Activated naive CD4-positive, alpha-beta T cell treated with anti-CD3 and anti-CD28 coated beads for 36 hours (primary cell): ENCODE data around the gene WDR37. TPM values are rescaled to one million over a fixed set of nuclear protein-coding genes. Genes with fewer than 3 reads are reported as not detected.
"Not testable (repeated sequence)": the region's sequence is repeated elsewhere in the genome, so short reads cannot be mapped to it uniquely, and the experiment has no call there.

Experiments
- CTCF ChIA-PET: fragments of 350-600 bp; sonication (Branson Sonifier 250); formaldehyde crosslinking; loops from one replicate; lab custom pipeline; 2021; ENCODE audit warnings: antibody characterized with exemption; lab: Charles Lee
- DNase-seq: peaks from one replicate; pipeline ENCODE4 v3.0.0-alpha.2; 2020
- H3K27ac Mint-ChIP-seq: one replicate; pipeline ENCODE4 v1.8.0; 2021; ENCODE audit warnings: mild to moderate bottlenecking, mixed read lengths
- H3K27me3 Mint-ChIP-seq: one replicate; pipeline ENCODE4 v1.8.0; 2021; ENCODE audit warnings: low read depth, mixed read lengths
- H3K36me3 Mint-ChIP-seq: one replicate; pipeline ENCODE4 v1.8.0; 2021; ENCODE audit warnings: low read depth, mixed read lengths
- H3K4me1 Mint-ChIP-seq: one replicate; pipeline ENCODE4 v1.8.0; 2021; ENCODE audit warnings: low read depth, mixed read lengths
- H3K4me3 Mint-ChIP-seq: one replicate; pipeline ENCODE4 v1.8.0; 2021; ENCODE audit warnings: mild to moderate bottlenecking, moderate library complexity, mixed read lengths
- H3K9me3 Mint-ChIP-seq: one replicate; pipeline ENCODE4 v1.8.0; 2021; ENCODE audit warnings: mixed read lengths
- intact Hi-C: fragments of 100-400 bp; cut with micrococcal nuclease; formaldehyde crosslinking; loops from one replicate; pipeline ENCODE4 v1.15.1; 2023
- total RNA-seq, 2 experiments: library from RNA; stranded (reverse); gene quantifications; one replicate each; pipeline ENCODE4 v1.2.3, GENCODE V29; 2021

Gene WDR37, protein sequence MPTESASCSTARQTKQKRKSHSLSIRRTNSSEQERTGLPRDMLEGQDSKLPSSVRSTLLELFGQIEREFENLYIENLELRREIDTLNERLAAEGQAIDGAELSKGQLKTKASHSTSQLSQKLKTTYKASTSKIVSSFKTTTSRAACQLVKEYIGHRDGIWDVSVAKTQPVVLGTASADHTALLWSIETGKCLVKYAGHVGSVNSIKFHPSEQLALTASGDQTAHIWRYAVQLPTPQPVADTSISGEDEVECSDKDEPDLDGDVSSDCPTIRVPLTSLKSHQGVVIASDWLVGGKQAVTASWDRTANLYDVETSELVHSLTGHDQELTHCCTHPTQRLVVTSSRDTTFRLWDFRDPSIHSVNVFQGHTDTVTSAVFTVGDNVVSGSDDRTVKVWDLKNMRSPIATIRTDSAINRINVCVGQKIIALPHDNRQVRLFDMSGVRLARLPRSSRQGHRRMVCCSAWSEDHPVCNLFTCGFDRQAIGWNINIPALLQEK
- 10 to 100 TPM; 14.0 to 16.0 TPM for total RNA-seq

DNA sequence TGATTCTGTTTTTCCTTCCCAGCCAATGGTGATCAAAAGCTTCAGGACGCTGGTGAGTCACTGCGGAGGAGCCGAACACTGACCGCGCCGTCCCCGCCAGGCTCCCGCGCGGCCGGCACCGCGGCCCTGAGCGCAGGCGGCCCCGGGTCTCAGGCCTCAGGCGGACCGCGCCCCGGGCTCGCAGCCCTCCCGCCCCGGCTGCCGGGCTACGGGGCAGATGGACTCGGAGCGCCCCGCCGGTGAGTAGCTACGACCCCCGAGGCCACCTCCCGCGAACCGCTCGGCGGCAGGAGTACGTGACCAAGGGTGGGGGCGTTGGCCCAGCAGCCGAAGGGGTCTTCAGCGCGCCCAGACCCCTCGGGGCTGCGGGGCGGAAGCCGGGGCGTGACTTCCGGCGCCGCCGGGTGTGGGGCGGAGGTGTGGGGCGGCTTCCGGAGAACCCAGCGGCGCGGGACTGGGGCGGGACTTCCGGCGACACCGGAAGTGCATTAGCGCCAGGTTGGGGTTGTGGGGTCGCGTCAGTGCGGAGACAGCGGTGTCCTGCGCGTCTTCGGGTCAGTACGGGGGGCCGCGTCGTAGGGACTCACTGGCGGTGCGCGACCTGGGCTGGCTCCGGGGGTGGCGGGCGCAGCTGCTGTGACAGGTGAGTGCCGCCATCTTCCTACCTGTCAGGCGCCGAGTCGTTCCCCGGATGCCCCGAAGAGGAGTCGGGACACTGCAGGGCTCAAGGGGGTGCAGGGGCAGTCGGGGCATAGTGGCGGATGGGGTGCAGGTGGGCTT lies at the start of gene WDR37:
Gene WDR37 (plus strand): TSS at position 60 of the 780 bp plus-strand sequence. CDS start 15,771 bp downstream, outside the sequence.
- Mint-ChIP-seq H3K27me3 (no peaks in the 10 kb centered on the region), H3K36me3 (peaks cover 19% of the 10 kb centered on the region), H3K4me1 (peaks cover 79% of the 10 kb centered on the region), H3K27ac (peak within 1 kb of the TSS; percentile 90), H3K9me3 (no peaks in the 10 kb centered on the region), H3K4me3 (peak within 1 kb of the TSS; percentile 99)
- CTCF ChIA-PET, result no interaction called here
- peak; percentile 86 for DNase-seq
- intact Hi-C loops, result loop anchor here (1.0 to 5.0 kb wide), 3 partner anchors 8 to 919 kb away; partner anchors contain the start of genes GTPBP4 and ZMYND11

DNA sequence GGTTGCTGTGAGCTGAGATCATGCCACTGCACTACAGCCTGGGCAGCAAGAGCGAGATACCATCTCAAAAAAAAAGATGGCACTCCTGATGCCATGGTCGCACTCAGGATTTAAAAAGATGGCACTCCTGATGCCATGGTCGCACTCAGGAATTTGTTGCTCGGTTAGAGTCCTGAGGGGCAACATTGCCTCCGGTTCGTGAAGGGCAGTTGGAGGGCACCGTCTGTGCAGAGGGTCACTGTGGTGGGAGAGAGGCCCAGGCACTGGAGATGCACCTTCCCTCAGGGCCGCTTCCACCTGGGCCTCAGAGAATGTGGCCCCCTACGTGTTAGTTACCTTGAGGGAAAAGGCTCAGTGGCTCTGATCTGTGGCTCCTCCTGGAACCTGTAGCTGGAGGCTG lies 49.6 kb upstream of the WDR37 start:
- Mint-ChIP-seq H3K4me3 (no peak overlapping the region), H3K36me3 (peaks cover 65% of the 10 kb centered on the region), H3K27ac (no peak overlapping the region), H3K4me1 (peaks cover 9% of the 10 kb centered on the region), H3K9me3 (peaks cover 1% of the 10 kb centered on the region), H3K27me3 (no peaks in the 10 kb centered on the region)
- no peak for DNase-seq
- intact Hi-C loops, result loop anchor here (10.0 kb wide), 1 partner anchor 172 kb away; no protein-coding TSS in a partner anchor
- CTCF ChIA-PET, result no interaction called here

DNA sequence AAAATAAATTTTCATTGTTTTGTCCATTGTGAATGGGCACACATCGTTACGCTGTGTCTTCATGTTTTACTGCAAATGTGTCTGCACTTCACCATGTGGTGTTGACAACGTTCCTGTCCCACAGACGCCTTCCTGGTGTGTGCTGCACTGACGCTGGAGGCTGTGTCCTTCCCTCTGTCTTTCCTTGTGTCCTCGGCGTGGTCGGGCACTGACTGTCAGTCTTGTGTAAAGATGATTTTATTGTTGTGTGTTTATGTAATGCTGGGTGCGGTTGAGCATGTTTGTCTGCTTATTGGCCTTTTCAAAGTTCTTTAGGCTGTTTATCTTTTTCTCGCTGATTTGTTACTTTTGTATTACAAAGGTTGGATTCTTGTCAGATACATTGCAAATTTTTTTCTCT lies 48.6 kb upstream of the WDR37 start:
- no peak for DNase-seq
- Mint-ChIP-seq H3K27ac (no peak overlapping the region), H3K27me3 (no peaks in the 10 kb centered on the region), H3K4me3 (no peak overlapping the region), H3K9me3 (no peaks in the 10 kb centered on the region), H3K36me3 (peaks cover 65% of the 10 kb centered on the region), H3K4me1 (peaks cover 5% of the 10 kb centered on the region)
- CTCF ChIA-PET, result no interaction called here
- intact Hi-C loops, result loop anchor here (10.0 kb wide), 1 partner anchor 173 kb away; no protein-coding TSS in a partner anchor

DNA sequence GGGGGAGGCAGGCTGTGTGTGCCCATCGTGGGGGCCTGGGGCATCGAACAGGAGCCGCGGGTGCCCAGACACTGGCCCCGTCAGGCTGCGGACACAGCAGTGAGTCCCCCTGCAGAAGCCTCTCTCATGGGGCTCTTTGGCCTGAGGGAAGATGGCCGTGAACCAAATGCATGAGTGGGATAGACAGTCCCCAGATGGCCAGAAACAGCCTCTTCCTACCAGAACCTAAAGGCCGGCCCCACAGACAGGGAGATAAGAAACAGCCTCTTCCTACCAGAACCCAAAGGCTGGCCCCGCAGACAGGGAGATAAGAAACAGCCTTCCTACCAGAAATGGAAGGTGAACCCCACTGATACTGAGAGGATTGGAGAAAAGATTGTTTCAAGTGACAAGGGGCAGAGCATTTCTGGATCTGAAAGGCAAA lies 47.1 kb upstream of the WDR37 start:
- Mint-ChIP-seq H3K27me3 (no peaks in the 10 kb centered on the region), H3K27ac (peak overlapping the region; percentile 60), H3K4me3 (no peak overlapping the region), H3K9me3 (no peaks in the 10 kb centered on the region), H3K36me3 (peaks cover 59% of the 10 kb centered on the region), H3K4me1 (peaks cover 5% of the 10 kb centered on the region)
- intact Hi-C loops, result loop anchor here (10.0 kb wide), 1 partner anchor 174 kb away; no protein-coding TSS in a partner anchor
- DNase-seq, result no peak
- CTCF ChIA-PET, result no interaction called here

DNA sequence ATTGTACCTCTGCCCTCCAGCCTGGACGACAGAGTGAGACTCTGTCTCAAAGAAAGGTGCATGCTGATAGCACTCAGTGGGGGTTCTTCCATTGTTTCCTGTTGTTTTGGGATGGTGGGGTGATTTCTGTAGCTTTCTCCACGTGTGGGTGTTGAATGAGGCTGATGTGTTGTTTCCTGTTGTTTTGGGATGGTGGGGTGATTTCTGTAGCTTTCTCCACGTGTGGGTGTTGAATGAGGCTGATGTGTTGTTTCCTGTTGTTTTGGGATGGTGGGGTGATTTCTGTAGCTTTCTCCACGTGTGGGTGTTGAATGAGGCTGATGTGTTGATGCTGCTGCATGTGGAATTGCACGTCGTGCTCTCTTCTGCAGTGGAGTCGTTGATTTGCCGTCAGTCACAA lies 46.2 kb upstream of the WDR37 start:
- H3K36me3 Mint-ChIP-seq, result peaks cover 61% of the 10 kb centered on the region
- CTCF ChIA-PET, H3K27me3 Mint-ChIP-seq, H3K27ac Mint-ChIP-seq, H3K9me3 Mint-ChIP-seq, DNase-seq, H3K4me1 Mint-ChIP-seq, H3K4me3 Mint-ChIP-seq: not testable (repeated sequence)
- intact Hi-C loops, result loop anchor here (10.0 kb wide), 1 partner anchor 175 kb away; no protein-coding TSS in a partner anchor

DNA sequence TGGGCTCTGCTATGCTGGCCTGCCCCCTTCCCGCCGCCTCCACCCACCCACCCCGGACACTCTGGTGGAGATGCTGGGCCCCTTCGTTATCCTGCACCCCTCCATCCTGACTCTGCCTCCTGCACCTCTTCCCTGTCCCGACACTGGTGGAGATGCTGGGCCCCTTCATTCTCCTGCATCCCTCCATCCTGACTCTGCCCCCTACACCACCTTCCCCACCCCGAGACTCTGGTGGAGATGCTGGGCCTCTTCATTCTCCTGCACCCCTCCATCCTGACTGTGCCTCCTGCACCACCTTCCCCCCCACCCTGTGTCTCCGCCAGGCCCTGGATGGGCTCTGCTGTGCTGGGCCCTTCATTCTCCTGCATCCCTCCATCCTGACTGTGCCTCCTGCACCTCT lies 45.5 kb upstream of the WDR37 start:
- H3K9me3 Mint-ChIP-seq, result no peaks in the 10 kb centered on the region
- H3K27ac Mint-ChIP-seq, result no peak overlapping the region
- CTCF ChIA-PET, result no interaction called here
- no peaks in the 10 kb centered on the region for H3K27me3 Mint-ChIP-seq
- H3K4me3 Mint-ChIP-seq, result no peak overlapping the region
- peaks cover 5% of the 10 kb centered on the region for H3K4me1 Mint-ChIP-seq
- H3K36me3 Mint-ChIP-seq, result peaks cover 57% of the 10 kb centered on the region
- intact Hi-C loops, result no loop called here
- no peak for DNase-seq

DNA sequence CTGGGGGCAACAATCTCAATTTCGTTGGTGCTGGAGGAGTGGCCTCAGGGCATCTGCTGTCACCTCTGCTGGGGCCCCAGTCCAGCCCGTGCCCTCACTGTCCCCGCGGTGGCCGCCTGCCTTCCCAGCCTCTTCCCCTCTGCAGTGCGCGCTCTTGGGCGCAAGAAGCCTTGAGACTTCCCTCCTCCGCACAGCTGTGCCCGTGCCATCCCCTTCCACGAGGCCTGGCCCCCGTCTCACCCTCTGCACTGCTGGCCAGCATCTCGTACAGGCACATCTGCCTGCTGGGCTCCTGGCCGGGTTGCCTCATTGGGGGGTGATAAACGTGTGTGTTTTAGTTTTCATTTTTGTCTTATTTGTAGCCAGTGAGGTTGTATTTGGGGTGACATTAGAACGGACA lies 44.5 kb upstream of the WDR37 start:
- peaks cover 5% of the 10 kb centered on the region for H3K4me1 Mint-ChIP-seq
- peaks cover 63% of the 10 kb centered on the region for H3K36me3 Mint-ChIP-seq
- intact Hi-C loops, result no loop called here
- DNase-seq, result no peak
- CTCF ChIA-PET, result no interaction called here
- no peak overlapping the region for H3K27ac Mint-ChIP-seq
- H3K9me3 Mint-ChIP-seq, result no peaks in the 10 kb centered on the region
- H3K4me3 Mint-ChIP-seq, result no peak overlapping the region
- no peaks in the 10 kb centered on the region for H3K27me3 Mint-ChIP-seq

DNA sequence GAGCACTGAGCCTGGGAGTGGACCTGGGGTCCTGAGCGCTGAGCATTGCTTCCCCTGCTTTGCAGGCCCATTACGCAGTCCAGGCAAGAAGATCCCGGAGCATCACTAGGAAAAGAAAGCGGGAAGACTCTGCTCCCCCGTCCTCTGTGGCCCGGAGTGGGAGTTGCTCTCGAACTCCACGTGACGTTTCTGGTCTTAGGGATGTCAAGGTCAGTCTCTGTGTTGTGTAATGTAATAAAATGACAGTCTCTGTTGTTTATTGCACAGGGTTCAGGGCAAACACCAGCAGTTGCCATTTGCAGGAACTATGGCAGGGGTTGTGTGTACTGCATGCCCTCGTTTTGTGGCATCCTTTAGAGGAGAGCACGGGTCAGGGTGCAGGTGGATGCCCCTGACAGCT lies 40.5 kb upstream of the WDR37 start:
- Mint-ChIP-seq H3K4me3 (no peak overlapping the region), H3K27me3 (no peaks in the 10 kb centered on the region), H3K4me1 (no peaks in the 10 kb centered on the region), H3K9me3 (no peaks in the 10 kb centered on the region), H3K36me3 (peaks cover 70% of the 10 kb centered on the region), H3K27ac (no peak overlapping the region)
- CTCF ChIA-PET, result no interaction called here
- DNase-seq, result no peak
- intact Hi-C loops, result no loop called here

DNA sequence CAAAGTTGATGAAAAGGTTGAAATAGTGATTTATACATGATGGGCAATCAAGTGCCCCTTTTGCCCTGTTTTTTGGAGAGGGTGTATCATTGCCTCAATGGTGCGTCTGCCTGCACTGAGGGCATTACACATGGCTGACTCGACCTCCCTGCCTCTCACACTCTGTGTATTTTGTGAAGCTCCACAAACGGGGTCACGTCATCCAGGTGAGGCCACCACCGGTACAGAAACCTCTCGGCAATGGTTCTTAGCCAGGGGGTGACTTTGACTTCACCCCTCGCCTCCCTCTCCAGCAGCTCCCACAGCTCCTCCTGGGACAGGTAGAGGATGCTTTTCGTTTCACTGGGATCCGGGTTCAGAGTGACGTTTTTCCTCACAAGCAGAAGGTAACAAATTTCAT lies 36.8 kb upstream of the WDR37 start:
- Mint-ChIP-seq H3K9me3 (no peaks in the 10 kb centered on the region), H3K27ac (no peak overlapping the region), H3K4me1 (no peaks in the 10 kb centered on the region), H3K27me3 (no peaks in the 10 kb centered on the region), H3K36me3 (peaks cover 56% of the 10 kb centered on the region), H3K4me3 (no peak overlapping the region)
- intact Hi-C loops, result no loop called here
- CTCF ChIA-PET, result no interaction called here
- DNase-seq, result no peak

DNA sequence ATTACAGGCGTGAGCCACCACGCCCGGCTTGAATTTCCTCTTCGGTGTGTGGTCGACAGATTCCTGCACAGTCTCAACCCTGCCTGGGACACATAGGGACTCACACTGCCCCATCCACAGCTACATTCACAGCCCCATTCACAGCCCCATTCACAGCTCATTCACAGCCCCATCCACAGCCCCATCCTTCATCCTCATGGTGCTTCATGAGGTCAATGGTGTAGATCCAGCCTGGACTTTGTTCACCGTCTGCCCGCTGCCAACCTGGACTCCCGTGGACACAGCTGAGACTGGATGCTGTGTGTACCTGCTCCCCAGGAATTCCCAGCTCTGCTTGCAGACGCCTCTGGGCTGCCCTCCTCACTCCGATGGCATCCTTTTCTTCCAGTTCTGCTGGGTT lies 35.7 kb upstream of the WDR37 start:
- DNase-seq, result no peak
- no peak overlapping the region for H3K27ac Mint-ChIP-seq
- no peaks in the 10 kb centered on the region for H3K27me3 Mint-ChIP-seq
- H3K9me3 Mint-ChIP-seq, result no peaks in the 10 kb centered on the region
- H3K36me3 Mint-ChIP-seq, result peaks cover 60% of the 10 kb centered on the region
- CTCF ChIA-PET, result no interaction called here
- no peak overlapping the region for H3K4me3 Mint-ChIP-seq
- no peaks in the 10 kb centered on the region for H3K4me1 Mint-ChIP-seq
- intact Hi-C loops, result no loop called here

DNA sequence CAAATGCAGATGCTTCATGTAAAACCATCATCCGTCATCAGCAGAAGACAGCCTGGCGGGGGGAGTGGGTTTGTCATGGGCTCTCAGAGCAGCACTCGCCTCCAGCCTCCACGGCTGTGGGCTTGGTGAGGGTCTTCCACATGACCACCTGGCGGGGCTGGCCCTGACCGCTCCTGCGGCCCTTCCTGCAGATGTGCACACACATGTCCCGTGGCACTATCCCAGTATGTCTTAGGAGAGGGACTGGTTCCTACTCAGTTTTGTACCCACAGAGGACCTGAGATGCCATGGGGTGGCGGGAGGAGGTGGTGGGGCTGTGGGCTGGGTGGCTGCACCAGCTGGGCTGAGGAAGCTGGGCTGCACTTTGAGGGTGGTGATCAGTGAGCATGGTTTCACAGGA lies 35.2 kb upstream of the WDR37 start:
- no peaks in the 10 kb centered on the region for H3K4me1 Mint-ChIP-seq
- DNase-seq, result no peak
- no peak overlapping the region for H3K4me3 Mint-ChIP-seq
- H3K36me3 Mint-ChIP-seq, result peaks cover 58% of the 10 kb centered on the region
- no peaks in the 10 kb centered on the region for H3K9me3 Mint-ChIP-seq
- H3K27ac Mint-ChIP-seq, result no peak overlapping the region
- no peaks in the 10 kb centered on the region for H3K27me3 Mint-ChIP-seq
- intact Hi-C loops, result no loop called here
- CTCF ChIA-PET, result no interaction called here

DNA sequence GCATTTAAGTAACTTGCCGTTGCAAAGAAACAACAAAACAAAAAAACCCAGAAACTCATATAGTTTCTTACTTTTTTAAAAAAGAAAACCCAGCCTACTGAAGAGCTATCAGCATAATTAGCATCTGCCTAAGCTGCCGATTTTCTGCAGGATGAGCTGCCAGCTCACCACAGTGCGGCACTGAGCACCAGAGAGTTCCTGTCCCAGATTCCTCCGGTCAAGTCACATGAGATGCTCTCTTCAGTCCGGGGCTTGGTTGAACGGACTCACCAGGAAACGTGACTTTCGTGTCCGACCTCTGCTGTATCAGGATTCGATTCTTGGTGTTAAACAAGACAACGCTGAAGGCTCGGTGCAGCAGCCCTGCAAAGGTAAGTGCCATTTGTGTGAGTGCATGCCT lies 33.8 kb upstream of the WDR37 start:
- no peak overlapping the region for H3K4me3 Mint-ChIP-seq
- DNase-seq, result no peak
- H3K36me3 Mint-ChIP-seq, result peaks cover 47% of the 10 kb centered on the region
- no peaks in the 10 kb centered on the region for H3K4me1 Mint-ChIP-seq
- CTCF ChIA-PET, result no interaction called here
- intact Hi-C loops, result no loop called here
- H3K27ac Mint-ChIP-seq, result no peak overlapping the region
- H3K9me3 Mint-ChIP-seq, result no peaks in the 10 kb centered on the region
- no peaks in the 10 kb centered on the region for H3K27me3 Mint-ChIP-seq
